ENCODE data around the gene MOXD1.
"Not testable (repeated sequence)": the region's sequence is repeated elsewhere in the genome, so short reads cannot be mapped to it uniquely, and the experiment has no call there.

MOXD1 gene

DNA sequence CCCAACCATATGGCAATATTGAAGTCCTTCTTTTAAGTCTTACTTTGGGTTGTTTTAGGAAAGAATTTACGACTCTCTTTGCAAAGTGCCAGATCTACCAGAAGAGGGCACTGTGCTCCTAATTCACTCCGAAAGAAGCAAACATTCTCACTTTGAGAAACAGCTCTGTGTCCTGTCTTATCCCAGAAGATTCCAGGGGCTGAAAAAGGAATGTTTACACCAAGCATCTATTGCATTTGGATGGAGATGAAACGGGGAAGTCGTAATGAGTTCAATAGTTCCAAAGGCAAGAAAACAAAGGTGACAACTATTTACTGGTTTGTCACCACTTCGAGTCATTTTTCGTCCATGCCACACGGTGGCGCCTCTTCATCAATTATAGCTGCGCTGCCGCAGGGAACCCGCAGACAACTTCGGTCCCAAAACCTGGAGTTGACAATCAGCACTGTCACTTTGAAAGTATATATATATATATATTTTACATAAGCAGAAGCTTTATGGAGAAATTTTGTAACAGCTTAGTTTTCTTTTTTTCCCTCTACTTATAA lies 121.6 kb downstream of the MOXD1 start:
- DNase-seq = no peak

DNA sequence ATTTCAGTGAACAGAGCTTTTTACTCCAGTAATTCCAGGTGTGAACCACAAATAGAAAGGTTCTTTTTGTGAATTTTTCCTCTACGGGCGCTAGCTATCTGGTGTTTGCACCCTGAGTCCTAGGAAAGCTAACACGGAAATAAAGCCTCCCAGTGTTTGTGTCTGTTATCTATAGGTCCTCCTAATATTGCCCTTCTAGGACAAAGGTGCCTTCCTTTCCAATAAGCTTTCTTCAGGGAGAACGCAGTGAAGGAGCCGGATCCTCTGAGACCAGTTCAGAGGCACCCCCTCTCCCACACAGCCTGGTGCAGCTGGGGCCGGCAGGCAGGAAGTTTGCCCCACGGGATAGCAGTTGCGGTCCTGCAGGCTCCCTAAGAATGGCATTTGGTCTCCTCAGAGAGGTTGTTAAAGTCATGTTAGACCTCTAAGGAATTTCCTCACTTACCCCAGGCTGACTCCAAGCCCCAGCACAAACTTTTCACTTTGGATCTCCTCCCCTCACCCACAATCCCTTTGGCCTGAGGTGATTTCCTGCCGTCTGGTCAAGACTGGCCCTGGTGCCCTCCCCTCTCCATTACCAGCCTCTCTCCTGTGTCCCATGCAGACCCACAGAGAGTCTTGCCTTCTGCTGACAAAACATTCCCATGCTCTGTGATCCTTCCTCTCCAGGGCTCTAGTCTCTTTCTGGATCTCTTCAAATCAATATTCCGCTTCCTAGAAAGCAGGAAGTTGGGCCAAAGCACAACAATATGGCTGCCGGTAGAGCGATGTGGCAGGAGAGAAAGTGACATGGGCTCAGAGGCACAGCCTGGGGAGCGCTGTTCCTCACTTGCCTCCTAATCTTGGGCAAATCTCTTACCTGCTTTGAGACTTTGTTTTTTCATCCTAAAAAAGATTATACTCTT lies 126.0 kb downstream of the MOXD1 start:
- DNase-seq = no peak

DNA sequence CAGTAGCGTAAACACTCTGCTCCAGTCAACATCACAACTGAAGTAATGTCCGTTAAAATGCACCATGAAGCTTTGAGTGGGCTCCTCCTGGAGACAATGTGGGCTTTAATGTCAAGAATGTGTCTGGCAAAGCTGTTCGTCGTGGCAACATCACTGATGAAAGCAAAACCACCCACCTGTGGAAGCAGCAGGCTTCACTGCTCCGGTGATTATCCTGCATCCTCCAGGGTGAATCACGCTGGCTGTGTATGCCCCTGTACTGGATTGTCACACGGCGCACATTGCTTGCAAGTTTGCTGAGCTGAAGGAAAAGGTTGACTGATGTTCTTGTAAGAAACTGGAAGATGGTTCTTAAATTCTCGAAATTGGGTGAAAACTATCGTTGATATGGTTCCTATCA lies 128.5 kb downstream of the MOXD1 start:
- no peak for DNase-seq

DNA sequence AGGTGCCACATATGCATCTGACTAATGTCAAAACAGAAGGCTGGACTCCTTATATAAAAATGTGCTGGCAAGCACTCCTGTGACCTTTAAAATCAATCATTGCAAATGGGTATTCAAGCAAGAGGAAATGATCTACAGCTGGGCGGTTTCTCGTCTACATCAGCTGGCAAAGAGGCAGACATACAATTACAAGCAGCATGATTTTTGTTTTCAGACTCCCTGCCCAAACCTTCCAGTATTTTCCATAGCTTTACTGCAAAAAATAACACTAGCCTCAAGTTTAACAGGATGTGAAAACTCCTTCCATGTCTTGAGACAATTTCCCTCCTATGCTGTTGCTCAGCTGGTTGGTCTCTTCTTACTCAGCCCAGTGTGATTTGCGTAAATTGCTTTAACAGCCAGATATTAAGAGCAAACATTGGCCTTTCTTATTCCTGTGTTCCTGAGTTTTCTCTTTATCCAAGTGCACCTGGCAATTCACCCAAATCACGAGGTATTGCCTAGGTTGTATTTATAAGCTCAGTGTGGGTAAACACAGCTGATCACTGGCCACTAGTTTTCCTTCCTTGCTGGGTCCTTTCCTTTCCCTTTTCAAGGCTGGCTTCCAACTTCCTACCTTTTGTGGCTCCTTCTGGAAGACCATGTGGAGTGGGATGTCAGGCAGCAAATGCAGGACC lies 130.4 kb downstream of the MOXD1 start:
- no peak for DNase-seq

DNA sequence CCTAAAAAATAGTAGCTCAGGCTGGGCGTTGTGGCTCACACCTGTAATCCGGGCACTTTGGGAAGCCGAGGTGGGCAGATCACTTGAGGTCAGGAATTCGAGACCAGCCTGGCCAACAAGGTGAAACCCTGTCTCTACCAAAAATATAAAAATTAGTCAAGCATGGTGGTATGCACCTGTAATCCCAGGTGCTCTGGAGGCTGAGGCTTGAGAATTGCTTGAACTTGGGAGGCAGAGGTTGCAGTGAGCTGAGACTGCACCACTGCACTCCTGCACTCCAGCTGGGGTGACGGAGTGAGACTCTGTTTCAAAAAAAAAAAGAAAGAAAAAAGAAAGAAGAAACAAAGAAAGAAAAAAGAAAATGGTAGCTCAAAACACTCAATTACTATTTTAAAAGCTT lies 132.6 kb downstream of the MOXD1 start:
- not testable (repeated sequence) for DNase-seq

DNA sequence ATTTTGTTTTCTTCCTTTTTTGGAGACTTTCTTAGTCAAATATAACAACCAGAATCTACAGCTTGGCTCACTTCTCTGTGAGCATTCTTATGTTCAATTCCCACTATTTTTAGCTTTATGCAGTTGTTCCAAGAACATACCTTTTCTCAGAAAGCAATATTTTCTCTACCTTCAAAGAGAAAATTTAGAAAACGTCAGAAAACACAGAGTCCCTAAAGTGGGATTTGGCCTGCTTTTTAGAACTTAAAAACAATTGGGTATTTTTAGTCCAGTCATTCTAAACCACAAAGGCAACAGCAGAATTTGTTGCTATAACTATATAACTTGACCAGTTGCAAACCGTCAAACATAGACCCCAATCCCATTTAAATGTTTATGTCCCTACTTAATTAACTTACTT lies 133.1 kb downstream of the MOXD1 start:
- no peak for DNase-seq

DNA sequence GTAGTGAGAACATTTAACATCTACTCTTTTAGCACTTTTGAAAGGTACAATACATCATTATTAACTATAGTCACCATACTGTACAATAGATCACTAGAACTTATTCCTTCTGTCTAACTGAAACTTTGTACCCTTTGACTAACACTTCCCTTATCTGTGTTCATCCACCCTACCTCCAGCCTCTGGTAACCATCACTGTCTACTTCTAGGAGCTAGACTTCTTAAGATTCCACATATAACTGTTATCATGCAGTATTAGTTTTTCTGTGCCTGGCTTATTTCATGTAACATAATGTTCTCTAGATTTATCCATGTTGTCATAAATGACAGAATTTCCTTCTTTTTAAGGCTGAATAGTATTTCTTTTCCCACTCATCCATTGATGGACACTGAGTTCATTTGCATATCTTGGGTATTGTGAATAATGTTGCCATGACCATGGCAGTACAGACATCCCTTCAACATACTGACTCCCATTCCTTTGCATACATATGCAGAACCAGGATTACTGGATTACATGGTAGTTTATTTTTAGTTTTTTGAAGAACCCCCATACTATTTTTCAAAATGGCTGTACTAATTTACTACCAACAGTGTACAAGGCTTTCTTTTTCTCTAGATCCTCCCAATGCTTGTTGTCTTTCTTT lies 135.7 kb downstream of the MOXD1 start:
- no peak for DNase-seq

DNA sequence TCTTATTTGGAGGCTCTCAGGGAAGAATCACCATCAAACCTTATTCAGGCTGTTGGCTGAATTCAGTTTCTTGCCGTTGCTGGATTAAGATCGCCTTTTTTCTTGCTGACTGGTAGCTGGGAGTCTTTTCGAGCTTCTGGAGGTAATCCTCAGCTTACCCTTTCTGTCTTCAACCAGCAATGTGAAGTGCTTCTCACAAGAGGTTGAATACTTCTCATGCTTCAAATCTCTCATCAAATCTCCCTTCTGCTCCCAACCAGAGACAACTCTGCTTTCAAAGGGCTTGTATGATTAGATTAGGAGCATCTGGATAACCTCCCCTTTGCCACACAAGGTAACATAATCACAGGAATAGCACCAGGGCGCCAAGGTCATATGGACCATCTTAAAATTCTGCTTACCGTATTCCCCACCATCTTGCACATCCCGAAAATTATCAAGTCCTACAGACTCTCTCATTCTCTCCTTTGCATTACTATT lies 137.2 kb downstream of the MOXD1 start:
- no peak for DNase-seq

DNA sequence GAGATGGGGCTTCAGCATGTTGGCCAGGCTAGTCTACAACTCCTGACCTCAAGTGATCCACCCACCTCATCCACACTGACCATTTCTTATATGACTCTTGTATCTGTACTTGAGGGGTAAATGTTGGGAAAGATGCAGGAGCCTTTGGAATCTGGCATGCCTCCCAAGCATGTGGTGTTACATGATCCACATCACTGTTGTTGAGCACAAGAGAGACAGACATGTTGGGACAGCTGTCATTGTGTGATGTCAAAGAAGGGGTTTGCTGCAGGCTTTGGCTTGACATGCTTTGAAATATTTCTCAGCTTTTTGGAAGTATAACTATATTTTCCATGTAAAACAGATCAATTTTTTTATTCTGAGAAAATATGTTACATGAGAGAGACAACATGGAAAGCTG lies 139.9 kb downstream of the MOXD1 start:
- no peak for DNase-seq

DNA sequence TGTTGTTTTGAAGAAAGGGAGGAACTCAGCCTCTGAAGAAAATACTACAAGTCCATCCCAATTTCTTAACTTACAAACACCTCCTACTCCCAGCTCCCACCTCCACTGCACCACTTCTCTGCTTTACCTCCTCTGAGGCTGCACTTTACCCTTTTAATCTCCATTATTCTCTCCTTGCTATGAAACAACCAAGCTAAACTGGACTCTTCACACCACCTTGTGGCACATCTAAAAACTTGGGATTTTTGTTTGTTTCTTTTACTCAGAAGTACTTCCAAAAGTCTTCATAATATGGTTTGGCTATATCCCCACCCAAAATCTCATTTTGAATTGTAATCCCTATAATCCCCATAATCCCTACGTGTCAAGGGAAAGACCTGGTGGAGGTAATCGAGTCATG lies 142.2 kb downstream of the MOXD1 start:
- no peak for DNase-seq

DNA sequence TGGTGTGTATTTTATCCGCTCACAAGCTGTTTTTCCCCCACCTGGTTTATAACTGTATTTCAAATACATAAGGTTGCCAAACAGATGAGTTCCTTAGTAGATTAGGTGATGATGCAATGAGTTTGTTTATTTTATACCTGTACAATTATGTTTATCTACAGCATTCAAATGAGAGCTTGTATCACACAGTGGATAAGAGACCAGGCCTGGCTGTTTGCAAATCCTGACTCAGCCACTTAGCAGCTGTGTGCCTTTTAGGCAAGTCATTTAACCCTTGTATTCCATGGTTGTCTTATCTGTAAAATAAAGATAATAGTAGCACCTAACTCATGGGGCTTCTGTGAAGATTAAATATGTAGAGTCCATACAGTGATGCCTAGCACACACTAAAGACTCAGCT lies 143.7 kb downstream of the MOXD1 start:
- no peak for DNase-seq

DNA sequence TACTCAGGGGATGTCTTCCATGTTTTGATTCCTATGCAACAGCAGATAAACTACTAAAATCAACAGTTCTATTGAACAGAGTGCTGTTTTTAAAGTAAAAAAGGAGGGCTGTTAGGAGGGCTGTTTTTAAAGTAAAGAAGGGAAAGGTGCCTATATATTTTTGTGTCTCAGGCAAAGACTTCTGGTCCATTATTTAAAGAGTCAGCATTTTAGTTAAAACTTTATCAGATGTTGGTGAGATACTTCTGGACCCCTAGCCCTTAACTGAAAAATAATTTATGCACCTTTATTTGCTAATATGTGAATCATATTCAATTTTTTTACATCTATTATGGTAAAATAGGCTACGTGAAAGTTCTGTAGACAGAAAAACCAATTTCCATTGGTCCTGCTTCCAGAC lies 144.8 kb downstream of the MOXD1 start:
- DNase-seq = no peak

DNA sequence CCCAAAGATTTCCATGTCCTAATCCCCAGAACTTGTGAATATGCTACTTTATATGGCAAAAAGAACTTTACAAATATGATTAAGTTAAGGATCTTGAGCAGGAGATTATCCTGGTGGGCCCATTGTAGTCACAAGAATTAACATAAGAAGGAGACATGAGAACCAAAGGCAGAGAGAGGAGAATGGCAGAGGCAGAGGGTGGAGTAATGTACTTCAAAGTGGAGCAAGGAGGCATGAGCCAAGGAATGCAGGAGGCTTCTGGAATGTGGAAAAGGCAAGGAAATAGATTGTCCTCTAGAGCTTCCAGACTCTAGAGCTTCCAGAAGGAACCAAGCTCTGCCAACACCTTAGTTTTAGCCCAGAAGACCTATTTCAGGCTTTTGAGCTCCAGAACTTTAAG lies 147.4 kb downstream of the MOXD1 start:
- no peak for DNase-seq

DNA sequence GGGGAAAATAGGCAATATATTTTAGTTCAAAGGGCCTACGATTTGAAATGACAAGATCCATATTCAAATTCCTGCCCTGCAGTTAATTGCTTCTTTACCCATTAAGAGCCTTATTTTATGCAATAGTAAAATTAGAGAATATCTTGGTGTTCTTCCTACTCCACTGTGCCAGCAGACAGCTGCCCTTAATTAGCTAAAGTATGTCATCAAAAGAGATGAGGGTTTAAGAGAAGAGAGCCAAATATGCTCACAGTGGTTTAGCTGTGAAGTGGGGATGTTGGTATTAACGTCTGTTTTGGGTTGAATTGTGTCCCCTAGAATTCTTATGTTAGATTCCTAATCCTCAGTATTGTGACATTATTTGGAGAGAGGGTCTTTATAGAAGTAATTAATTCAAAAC lies 148.1 kb downstream of the MOXD1 start:
- DNase-seq = no peak

DNA sequence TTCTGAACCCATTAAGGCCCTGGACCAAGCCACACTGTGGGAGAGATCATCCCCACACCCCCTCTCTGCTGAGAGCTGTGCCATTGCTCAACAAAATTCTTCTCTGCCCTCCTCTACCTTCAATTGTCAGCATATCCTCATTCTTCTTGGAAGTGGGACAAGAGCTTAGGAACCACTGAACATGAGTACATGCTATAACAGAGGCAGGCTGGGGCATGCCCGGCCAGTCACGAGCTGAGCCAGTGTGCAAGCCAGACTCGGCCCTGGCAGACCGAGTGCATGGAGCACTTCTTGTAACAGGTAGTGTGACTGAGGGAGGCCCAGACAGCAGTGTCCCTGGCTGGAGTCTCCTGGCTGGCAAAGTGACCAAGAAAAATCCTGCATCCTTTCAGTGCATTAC lies 149.2 kb downstream of the MOXD1 start:
- DNase-seq = no peak

DNA sequence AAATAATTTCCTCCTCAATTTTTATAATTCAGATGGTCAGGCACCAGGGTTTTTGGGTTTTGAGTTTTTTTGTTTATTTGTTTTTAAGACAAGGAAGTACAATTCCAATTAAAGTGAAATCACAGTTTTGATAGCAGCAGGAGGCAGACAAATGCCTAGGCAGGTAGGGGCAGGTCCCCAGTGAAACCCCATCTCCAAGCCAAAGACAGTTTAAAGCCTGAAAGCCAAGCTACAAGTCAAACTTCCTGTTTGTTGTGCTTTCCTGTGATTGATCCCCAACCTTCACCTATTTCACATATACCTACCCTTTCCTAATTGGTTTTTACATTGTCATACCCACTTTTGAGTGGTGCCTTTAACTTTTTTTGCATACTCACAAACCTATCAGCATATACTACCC lies 149.6 kb downstream of the MOXD1 start:
- DNase-seq = no peak

DNA sequence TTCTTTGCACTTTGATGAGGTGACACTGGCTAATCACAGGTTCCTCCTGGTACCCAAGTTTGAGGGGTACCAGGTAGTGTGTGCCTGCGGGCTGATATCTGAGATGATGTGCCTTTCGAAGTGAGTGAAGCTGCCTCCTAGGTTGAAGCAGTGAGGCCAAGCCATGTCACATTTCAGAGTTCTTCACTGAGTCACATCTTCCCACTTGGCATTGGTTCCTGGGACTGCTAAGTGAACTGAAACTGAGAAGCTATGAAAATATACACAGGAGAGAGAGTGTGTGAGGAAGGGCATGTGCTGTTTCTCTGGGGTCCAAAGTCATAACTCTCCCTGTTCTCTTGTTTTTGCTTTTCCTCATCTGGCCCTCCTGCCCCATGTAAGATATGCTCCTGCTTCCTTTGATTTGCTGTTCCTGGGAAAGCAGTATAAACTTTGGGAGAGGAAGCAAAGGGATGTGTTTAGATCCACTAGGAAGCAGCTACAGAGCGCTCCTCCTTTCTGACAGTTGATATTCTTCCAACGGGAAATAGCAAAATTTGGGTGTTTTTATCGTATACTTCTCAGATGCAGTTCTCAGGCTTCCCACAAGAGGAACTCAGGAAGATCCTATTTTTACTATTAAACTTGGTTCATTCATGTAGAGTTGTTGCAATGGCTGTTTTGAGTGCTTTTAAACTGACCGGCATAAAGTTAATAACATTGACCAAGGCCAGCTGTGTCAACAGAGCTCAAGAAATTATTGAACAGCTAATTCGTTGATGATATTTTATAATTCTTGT lies 153.7 kb downstream of the MOXD1 start:
- no peak for DNase-seq

DNA sequence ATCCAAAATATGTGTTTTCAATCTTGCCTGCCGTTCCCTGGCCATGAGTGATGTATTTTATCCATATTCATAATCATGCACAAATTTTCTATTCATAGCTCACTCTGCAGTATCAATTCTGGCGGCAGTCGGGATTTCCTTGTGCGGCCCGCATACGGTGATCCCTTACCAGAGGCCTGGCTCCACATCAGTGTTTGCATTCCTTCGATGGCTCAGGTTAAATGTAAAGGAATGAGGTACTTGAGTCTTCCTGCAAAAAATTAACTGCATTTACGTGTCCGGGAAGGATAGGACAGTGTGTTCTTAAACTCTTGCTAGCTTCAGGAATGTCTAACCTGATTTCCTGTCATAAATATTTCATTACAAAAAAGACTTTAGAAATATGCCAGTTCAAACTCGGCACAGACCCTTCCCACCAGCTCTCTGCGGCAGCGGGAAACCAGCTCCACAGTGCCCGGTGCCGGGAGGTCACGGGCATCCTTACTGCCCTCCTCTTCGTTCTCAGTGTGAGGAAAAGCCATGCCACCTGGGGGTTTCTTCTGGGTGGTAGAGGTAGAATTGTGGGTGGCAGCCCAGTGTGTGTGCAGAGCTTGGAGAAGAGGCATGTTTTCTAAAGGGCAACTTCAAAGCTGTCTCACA lies 154.5 kb downstream of the MOXD1 start:
- no peak for DNase-seq

DNA sequence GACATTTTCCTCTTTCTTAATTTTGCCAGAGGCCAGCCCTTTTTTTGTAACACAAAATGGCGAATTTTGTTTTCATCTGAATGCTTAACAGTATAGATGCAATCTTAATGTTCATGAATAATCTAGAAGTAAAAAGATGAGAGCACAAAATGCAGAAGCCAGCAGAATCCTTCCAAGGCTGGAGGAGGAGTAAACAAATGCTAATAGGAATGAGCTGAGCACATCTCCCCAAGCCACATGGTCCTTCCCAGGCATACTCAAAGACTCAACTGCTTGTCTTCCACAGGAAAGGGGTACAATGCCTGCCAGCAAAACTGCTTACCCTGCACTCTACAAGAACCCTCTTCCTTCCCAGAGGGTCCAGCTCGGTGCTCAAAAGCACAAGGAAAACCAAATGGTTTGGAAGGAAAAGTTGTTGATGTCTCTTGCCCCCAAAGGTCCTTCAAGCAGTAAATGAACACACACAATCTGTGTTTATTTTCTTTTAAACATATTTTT lies 155.1 kb downstream of the MOXD1 start:
- no peak for DNase-seq
